Thoracic aorta (tissue), 2 donors: ENCODE results near the gene HPSE2. TPM values are rescaled to one million over a fixed set of nuclear protein-coding genes. Genes with fewer than 3 reads are reported as not detected.

Experiments
- ATAC-seq: fragments of 150-250 bp; one replicate; pipeline ENCODE4 v1.8.0; 2017; ENCODE audit warnings: low read depth; ENCODE audit not compliant: insufficient number of reproducible peaks, low FRiP score
- DNase-seq: peaks from one replicate; pipeline ENCODE4 v3.0.0-alpha.2; 2020; ENCODE audit warnings: low spot score
- H3K27ac ChIP-seq, 2 donors: fragments of 200-600 bp; sonication (generic); 1 replicate in 1 of 2; 2 replicates in 1 of 2; pipeline ENCODE4 v1.5.1; 2016; ENCODE audit warnings: mild to moderate bottlenecking in 2 of 2, moderate library complexity in 2 of 2
- H3K27me3 ChIP-seq: fragments of 200-600 bp; sonication (generic); replicated peaks from 2 replicates; pipeline ENCODE4 v1.6.0; 2016; ENCODE audit warnings: mild to moderate bottlenecking; ENCODE audit not compliant: insufficient read depth
- H3K36me3 ChIP-seq: fragments of 200-600 bp; sonication (generic); one replicate; pipeline ENCODE4 v1.5.1; 2016
- H3K4me1 ChIP-seq, 2 donors: fragments of 200-600 bp; sonication (generic); 1 replicate in 1 of 2; 2 replicates in 1 of 2; pipeline versions ENCODE4 v1.5.1 to v1.6.0; 2016; ENCODE audit warnings: low read depth in 2 of 2, mild to moderate bottlenecking in 1 of 2; ENCODE audit not compliant: control insufficient read depth in 1 of 2
- H3K4me3 ChIP-seq: fragments of 200-600 bp; sonication (generic); 2 replicates; pipeline ENCODE4 v1.5.1; 2016; ENCODE audit warnings: mild to moderate bottlenecking
- H3K9me3 ChIP-seq: fragments of 200-600 bp; sonication (generic); 2 replicates; pipeline ENCODE4 v1.5.1; 2016
- CTCF ChIP-seq: fragments of 200-600 bp; sonication (generic); IDR thresholded peaks from one replicate; pipeline ENCODE4 v1.5.1; 2019; ENCODE audit warnings: antibody characterized with exemption
- total RNA-seq, 2 donors: library from RNA; depleted of rRNA; stranded (reverse); fragments of >200 nt; gene quantifications; one replicate each; pipeline versions ENCODE4 v1.1.0 to v1.2.3, GENCODE V29; 2016

HPSE2 gene
- total RNA-seq, 2 donors from 2014 or later = 1.1 to 1.8 TPM

GRCh38 chr10:98576096-98576495, 659.6 kb downstream of the HPSE2 start:
- Histone ChIP-seq H3K27ac (no peak overlapping the region), H3K9me3 (no peaks in the 10 kb centered on the region), H3K27me3 (no peaks in the 10 kb centered on the region), H3K36me3 (no peaks in the 10 kb centered on the region), H3K4me3 (no peak overlapping the region), H3K4me1 (no peaks in the 10 kb centered on the region)
- no peak for DNase-seq
- no peak for TF ChIP-seq CTCF
- no peak for ATAC-seq

- Histone ChIP-seq H3K9me3 (no peaks in the 10 kb centered on the region), H3K27me3 (no peaks in the 10 kb centered on the region), H3K36me3 (no peaks in the 10 kb centered on the region), H3K27ac (no peak overlapping the region), H3K4me3 (no peak overlapping the region), H3K4me1 (no peaks in the 10 kb centered on the region)
- ATAC-seq = no peak
- no peak for TF ChIP-seq CTCF
- no peak for DNase-seq
Measured at GRCh38 chr10:98572594-98572993, 663.1 kb downstream of the HPSE2 start.

GRCh38 chr10:98570834-98571233, 664.8 kb downstream of the HPSE2 start:
- Histone ChIP-seq H3K36me3 (no peaks in the 10 kb centered on the region), H3K4me3 (no peak overlapping the region), H3K27me3 (no peaks in the 10 kb centered on the region), H3K9me3 (no peaks in the 10 kb centered on the region), H3K4me1 (no peaks in the 10 kb centered on the region), H3K27ac (no peak overlapping the region)
- DNase-seq = no peak
- ATAC-seq = no peak
- no peak for TF ChIP-seq CTCF

GRCh38 chr10:98569853-98570252, 665.8 kb downstream of the HPSE2 start:
- ATAC-seq = no peak
- no peak for DNase-seq
- Histone ChIP-seq H3K27me3 (no peaks in the 10 kb centered on the region), H3K4me3 (no peak overlapping the region), H3K36me3 (no peaks in the 10 kb centered on the region), H3K9me3 (no peaks in the 10 kb centered on the region), H3K4me1 (no peaks in the 10 kb centered on the region), H3K27ac (no peak overlapping the region)
- TF ChIP-seq CTCF = no peak

- TF ChIP-seq CTCF = no peak
- ATAC-seq = no peak
Measured at GRCh38 chr10:98568551-98568950, 667.1 kb downstream of the HPSE2 start.

More at GRCh38 chr10:98568551-98568950, 667.1 kb downstream of the HPSE2 start:
- H3K4me3 ChIP-seq = no peak overlapping the region
- H3K27ac ChIP-seq = no peak overlapping the region
- no peaks in the 10 kb centered on the region for H3K36me3 ChIP-seq
- H3K4me1 ChIP-seq = no peaks in the 10 kb centered on the region
- no peak for DNase-seq
- no peaks in the 10 kb centered on the region for H3K9me3 ChIP-seq
- H3K27me3 ChIP-seq = no peaks in the 10 kb centered on the region
